Smooth muscle cell (in vitro differentiated cells): ENCODE measurements around the gene MGAM2. TPM values are rescaled to one million over a fixed set of nuclear protein-coding genes. Genes with fewer than 3 reads are reported as not detected.

Experiments
- DNase-seq: peaks from one replicate; lab custom pipeline; 2025; ENCODE audit not compliant: unreplicated experiment; lab: John Stamatoyannopoulos, UW
- H2AFZ ChIP-seq: fragments of 200-600 bp; sonication (generic); 2 replicates; pipeline ENCODE4 v1.6.0; 2016; ENCODE audit warnings: antibody characterized with exemption, low read depth, mild to moderate bottlenecking
- H3F3A ChIP-seq: fragments of 200-600 bp; sonication (generic); 2 replicates; pipeline ENCODE4 v1.6.0; 2017; ENCODE audit warnings: antibody characterized with exemption, low read depth
- H3K27ac ChIP-seq: fragments of 200-600 bp; sonication (generic); 2 replicates; pipeline ENCODE4 v1.5.1; 2016; ENCODE audit warnings: low read depth, mild to moderate bottlenecking
- H3K27me3 ChIP-seq: fragments of 200-600 bp; sonication (generic); 2 replicates; pipeline ENCODE4 v1.6.1; 2016; ENCODE audit warnings: low read depth, mild to moderate bottlenecking
- H3K36me3 ChIP-seq: fragments of 200-600 bp; sonication (generic); 2 replicates; pipeline ENCODE4 v1.5.1; 2016; ENCODE audit warnings: low read depth
- H3K4me1 ChIP-seq: fragments of 200-600 bp; sonication (generic); 2 replicates; pipeline ENCODE4 v1.5.1; 2016; ENCODE audit warnings: low read depth
- H3K4me2 ChIP-seq: fragments of 200-600 bp; sonication (generic); 2 replicates; pipeline ENCODE4 v1.6.0; 2016; ENCODE audit warnings: mild to moderate bottlenecking
- H3K4me3 ChIP-seq: fragments of 200-600 bp; sonication (generic); 2 replicates; pipeline ENCODE4 v1.5.1; 2016; ENCODE audit warnings: mild to moderate bottlenecking
- H3K79me2 ChIP-seq: fragments of 200-600 bp; sonication (generic); 2 replicates; pipeline ENCODE4 v1.6.0; 2016; ENCODE audit warnings: low read depth, mild to moderate bottlenecking
- H3K9ac ChIP-seq: fragments of 200-600 bp; sonication (generic); 2 replicates; pipeline ENCODE4 v1.6.0; 2016; ENCODE audit warnings: low read depth
- H3K9me3 ChIP-seq: fragments of 200-600 bp; sonication (generic); replicated peaks from 2 replicates; pipeline ENCODE4 v1.5.1; 2016; ENCODE audit warnings: low read depth
- H4K20me1 ChIP-seq: fragments of 200-600 bp; sonication (generic); 2 replicates; pipeline ENCODE4 v1.6.0; 2016; ENCODE audit warnings: low read depth
- WGBS: methylation state at CpG from one replicate; pipeline ENCODE4 v1.1.7; 2016; ENCODE audit warnings: low lambda C conversion rate; 5-methylcytosine and 5-hydroxymethylcytosine counted together
- polyA plus RNA-seq: library from polyadenylated mRNA; unstranded; fragments of >200 nt; fragmentation: Nextera tagmentation; extraction: Ambion mirVana; gene quantifications from 2 replicates; pipeline ENCODE4 v1.2.1, GENCODE V29; 2016
- total RNA-seq: library from RNA; depleted of rRNA; stranded (reverse); fragments of >200 nt; gene quantifications from 2 replicates; pipeline ENCODE4 v1.2.3, GENCODE V29; 2014
- TF ChIP-seq, protein P1 (sequence below): fragments of 200-600 bp; sonication (generic); IDR thresholded peaks from 2 replicates; pipeline ENCODE4 v1.5.1; 2017; ENCODE audit warnings: borderline replicate concordance, mild to moderate bottlenecking, antibody characterized with exemption; ENCODE audit not compliant: insufficient read depth, poor library complexity, severe bottlenecking

Gene MGAM2
- total and polyA plus RNA-seq, 2 experiments from 2014 or later: not detected

DNA sequence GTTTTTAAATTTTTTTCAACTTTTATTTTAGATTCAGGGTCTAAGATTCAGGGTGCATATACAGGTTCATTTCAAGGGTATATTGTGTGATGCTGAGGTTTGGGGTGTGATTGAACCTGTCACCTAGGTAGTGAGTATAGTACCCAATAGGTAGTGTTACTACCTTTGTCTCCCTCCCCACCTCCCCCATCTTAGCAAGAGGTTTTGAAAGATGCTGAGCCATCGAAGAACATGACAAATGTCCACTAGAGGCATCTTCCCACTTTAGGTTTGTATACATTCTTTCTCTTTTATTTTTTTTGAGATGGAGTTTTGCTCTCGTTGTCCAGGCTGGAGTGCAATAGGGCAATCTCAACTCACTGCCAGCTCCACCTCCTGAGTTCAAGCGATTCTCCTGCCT is 880 bp upstream of the MGAM2 start:
- TF ChIP-seq, protein P1, sequence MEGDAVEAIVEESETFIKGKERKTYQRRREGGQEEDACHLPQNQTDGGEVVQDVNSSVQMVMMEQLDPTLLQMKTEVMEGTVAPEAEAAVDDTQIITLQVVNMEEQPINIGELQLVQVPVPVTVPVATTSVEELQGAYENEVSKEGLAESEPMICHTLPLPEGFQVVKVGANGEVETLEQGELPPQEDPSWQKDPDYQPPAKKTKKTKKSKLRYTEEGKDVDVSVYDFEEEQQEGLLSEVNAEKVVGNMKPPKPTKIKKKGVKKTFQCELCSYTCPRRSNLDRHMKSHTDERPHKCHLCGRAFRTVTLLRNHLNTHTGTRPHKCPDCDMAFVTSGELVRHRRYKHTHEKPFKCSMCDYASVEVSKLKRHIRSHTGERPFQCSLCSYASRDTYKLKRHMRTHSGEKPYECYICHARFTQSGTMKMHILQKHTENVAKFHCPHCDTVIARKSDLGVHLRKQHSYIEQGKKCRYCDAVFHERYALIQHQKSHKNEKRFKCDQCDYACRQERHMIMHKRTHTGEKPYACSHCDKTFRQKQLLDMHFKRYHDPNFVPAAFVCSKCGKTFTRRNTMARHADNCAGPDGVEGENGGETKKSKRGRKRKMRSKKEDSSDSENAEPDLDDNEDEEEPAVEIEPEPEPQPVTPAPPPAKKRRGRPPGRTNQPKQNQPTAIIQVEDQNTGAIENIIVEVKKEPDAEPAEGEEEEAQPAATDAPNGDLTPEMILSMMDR: no peak
- WGBS: 84% methylated on average over 3 of the region's 3 CpGs
- H3K36me3 ChIP-seq: no peaks in the 10 kb centered on the region
- no peaks in the 10 kb centered on the region for H3K4me1 ChIP-seq
- H3K4me3 ChIP-seq: no peak overlapping the region
- no peaks in the 10 kb centered on the region for H3K9me3 ChIP-seq
- no peak for DNase-seq
- H3K79me2 ChIP-seq: no peaks in the 10 kb centered on the region
- H3K9ac ChIP-seq: no peak overlapping the region
- no peaks in the 10 kb centered on the region for H4K20me1 ChIP-seq
- H3K27me3 ChIP-seq: no peaks in the 10 kb centered on the region
- no peak overlapping the region for H3K4me2 ChIP-seq
- H3F3A ChIP-seq: no peaks in the 10 kb centered on the region
- no peak overlapping the region for H2AFZ ChIP-seq
- H3K27ac ChIP-seq: no peak overlapping the region

DNA sequence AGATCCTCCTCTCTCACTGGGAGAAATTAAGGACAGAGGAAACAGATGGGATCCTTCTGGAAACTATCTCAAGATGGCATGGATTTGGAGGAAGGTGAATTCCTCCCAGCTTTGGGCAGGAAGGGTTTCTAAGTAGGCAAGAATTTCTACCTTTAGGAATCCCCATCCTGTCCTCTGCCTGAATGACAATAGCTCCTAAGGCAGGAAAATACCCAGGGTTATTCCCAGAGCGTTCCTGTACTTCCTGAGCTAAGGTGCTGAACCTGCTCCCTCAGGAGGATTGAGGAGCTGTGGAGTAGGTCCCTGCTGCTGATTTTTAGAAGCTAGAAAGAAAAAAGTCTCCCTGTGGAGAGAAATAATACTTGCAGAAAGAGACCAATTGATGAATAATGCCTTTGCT is 568 bp downstream of the MGAM2 start:
- no peak overlapping the region for H2AFZ ChIP-seq
- no peak overlapping the region for H3K27ac ChIP-seq
- H3K9me3 ChIP-seq: no peaks in the 10 kb centered on the region
- WGBS: 46% methylated on average over 1 of the region's 1 CpG
- TF ChIP-seq, protein P1: no peak
- H3F3A ChIP-seq: no peaks in the 10 kb centered on the region
- no peak for DNase-seq
- H3K4me3 ChIP-seq: no peak overlapping the region
- no peaks in the 10 kb centered on the region for H3K27me3 ChIP-seq
- no peak overlapping the region for H3K9ac ChIP-seq
- H3K36me3 ChIP-seq: no peaks in the 10 kb centered on the region
- no peaks in the 10 kb centered on the region for H3K4me1 ChIP-seq
- H3K79me2 ChIP-seq: no peaks in the 10 kb centered on the region
- no peak overlapping the region for H3K4me2 ChIP-seq
- no peaks in the 10 kb centered on the region for H4K20me1 ChIP-seq

DNA sequence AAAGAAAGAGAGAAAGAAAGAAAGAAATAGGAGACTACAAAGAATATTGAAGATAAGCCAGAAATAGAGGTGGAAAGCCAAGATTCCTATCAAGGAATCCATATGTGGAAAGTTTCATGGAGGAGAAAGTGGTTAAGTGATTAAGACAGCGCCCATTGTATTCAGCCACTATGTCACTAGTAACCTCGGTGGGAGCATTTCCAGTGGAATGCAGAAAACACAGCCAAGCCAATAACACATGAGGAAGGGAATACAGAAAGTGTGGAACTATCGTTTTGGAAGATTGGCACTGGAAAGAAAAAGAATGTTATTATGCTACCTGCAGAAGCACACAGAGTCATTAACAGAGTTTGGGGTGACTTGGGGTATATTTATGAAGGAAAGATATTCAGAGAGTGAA is 2.7 kb downstream of the MGAM2 start:
- Histone ChIP-seq H3K27ac (no peak overlapping the region), H2AFZ (no peak overlapping the region), H3K9ac (no peak overlapping the region), H4K20me1 (no peaks in the 10 kb centered on the region), H3K27me3 (no peaks in the 10 kb centered on the region), H3K4me1 (no peaks in the 10 kb centered on the region), H3K4me2 (no peak overlapping the region), H3K36me3 (no peaks in the 10 kb centered on the region), H3K9me3 (no peaks in the 10 kb centered on the region), H3F3A (no peaks in the 10 kb centered on the region), H3K4me3 (no peak overlapping the region), H3K79me2 (no peaks in the 10 kb centered on the region)
- TF ChIP-seq, protein P1: no peak
- DNase-seq: no peak
- 84% methylated on average over 3 of the region's 3 CpGs for WGBS

DNA sequence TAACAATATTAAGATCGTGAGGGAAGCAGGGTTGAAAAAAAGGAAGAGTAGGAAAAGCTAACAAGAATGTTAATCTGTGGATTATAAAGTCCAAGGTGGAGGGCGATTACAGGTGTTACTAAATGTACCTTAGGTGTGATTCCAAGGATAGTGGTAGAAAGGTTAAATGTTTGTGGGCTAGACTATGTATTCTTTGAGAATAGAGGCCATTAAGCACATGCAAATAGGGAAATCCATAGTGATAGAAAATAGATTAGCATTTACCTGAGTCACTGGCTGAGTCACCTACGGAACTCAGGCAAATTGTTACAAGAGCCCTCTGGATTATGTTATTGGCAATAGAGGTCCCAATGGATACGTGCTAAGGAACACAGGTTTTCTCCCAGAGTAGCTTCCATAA is 9.0 kb downstream of the MGAM2 start:
- no peaks in the 10 kb centered on the region for H3K27me3 ChIP-seq
- H3K79me2 ChIP-seq: no peaks in the 10 kb centered on the region
- no peaks in the 10 kb centered on the region for H3F3A ChIP-seq
- no peak for DNase-seq
- no peak overlapping the region for H3K27ac ChIP-seq
- H2AFZ ChIP-seq: no peak overlapping the region
- no peak overlapping the region for H3K4me3 ChIP-seq
- 68% methylated on average over 4 of the region's 4 CpGs for WGBS
- H3K9me3 ChIP-seq: no peaks in the 10 kb centered on the region
- H3K4me1 ChIP-seq: no peaks in the 10 kb centered on the region
- H3K9ac ChIP-seq: no peak overlapping the region
- no peaks in the 10 kb centered on the region for H3K36me3 ChIP-seq
- H3K4me2 ChIP-seq: no peak overlapping the region
- TF ChIP-seq, protein P1: no peak
- no peaks in the 10 kb centered on the region for H4K20me1 ChIP-seq
